Measurements from ENCODE around the gene TSEN54.

- TF ChIP-seq, protein P1, sequence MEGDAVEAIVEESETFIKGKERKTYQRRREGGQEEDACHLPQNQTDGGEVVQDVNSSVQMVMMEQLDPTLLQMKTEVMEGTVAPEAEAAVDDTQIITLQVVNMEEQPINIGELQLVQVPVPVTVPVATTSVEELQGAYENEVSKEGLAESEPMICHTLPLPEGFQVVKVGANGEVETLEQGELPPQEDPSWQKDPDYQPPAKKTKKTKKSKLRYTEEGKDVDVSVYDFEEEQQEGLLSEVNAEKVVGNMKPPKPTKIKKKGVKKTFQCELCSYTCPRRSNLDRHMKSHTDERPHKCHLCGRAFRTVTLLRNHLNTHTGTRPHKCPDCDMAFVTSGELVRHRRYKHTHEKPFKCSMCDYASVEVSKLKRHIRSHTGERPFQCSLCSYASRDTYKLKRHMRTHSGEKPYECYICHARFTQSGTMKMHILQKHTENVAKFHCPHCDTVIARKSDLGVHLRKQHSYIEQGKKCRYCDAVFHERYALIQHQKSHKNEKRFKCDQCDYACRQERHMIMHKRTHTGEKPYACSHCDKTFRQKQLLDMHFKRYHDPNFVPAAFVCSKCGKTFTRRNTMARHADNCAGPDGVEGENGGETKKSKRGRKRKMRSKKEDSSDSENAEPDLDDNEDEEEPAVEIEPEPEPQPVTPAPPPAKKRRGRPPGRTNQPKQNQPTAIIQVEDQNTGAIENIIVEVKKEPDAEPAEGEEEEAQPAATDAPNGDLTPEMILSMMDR (IDR thresholded peaks at IDR 0.05; ENCODE audit: low read depth, low read length, poor library complexity, severe bottlenecking): no peak
- no peak for TF ChIP-seq EZH2phosphoT487 (IDR thresholded peaks at IDR 0.05; ENCODE audit: borderline replicate concordance, low read length)
Observed at GRCh38 chr17:75573994-75574393, 57.7 kb downstream of the TSEN54 start.
